DMS114 treated with DMSO at 0.1 percent for 48 hours (cell line): ENCODE data around the gene LOXL3.
A peak's percentile ranks its signal among the peaks of the same experiment; 100 is the strongest.

Source experiments
- DNase-seq: peaks from one replicate; lab custom pipeline; 2025; ENCODE audit not compliant: unreplicated experiment; lab: John Stamatoyannopoulos, UW

Gene LOXL3

GRCh38 chr2:74551942-74552913 lies 1.5 kb downstream of the LOXL3 start:
- no peak for DNase-seq

GRCh38 chr2:74551530-74551929 lies 2.2 kb downstream of the LOXL3 start:
- DNase-seq: no peak

- DNase-seq: no peak
Measured at GRCh38 chr2:74550231-74550630, 3.5 kb downstream of the LOXL3 start.

- DNase-seq: peak; percentile 48
Measured at GRCh38 chr2:74548900-74549826, 4.6 kb downstream of the LOXL3 start.

- no peak for DNase-seq
Measured at GRCh38 chr2:74548285-74548899, 5.3 kb downstream of the LOXL3 start.

- DNase-seq: no peak
Measured at GRCh38 chr2:74546004-74546403, 7.7 kb downstream of the LOXL3 start.

GRCh38 chr2:74544634-74545033 lies 9.1 kb downstream of the LOXL3 start:
- DNase-seq: no peak

- DNase-seq: no peak
Measured at GRCh38 chr2:74542978-74543377, 10.8 kb downstream of the LOXL3 start.

- no peak for DNase-seq
Measured at GRCh38 chr2:74540291-74540690, 13.5 kb downstream of the LOXL3 start.

- DNase-seq: no peak
Measured at GRCh38 chr2:74538881-74539339, 14.8 kb downstream of the LOXL3 start.

- no peak for DNase-seq
Measured at GRCh38 chr2:74537140-74537539, 16.6 kb downstream of the LOXL3 start.

- DNase-seq: no peak
Measured at GRCh38 chr2:74536166-74536950, 17.4 kb downstream of the LOXL3 start.

- no peak for DNase-seq
Measured at GRCh38 chr2:74535440-74535965, 18.2 kb downstream of the LOXL3 start.

- no peak for DNase-seq
Measured at GRCh38 chr2:74534411-74534810, 19.3 kb downstream of the LOXL3 start.

- DNase-seq: no peak
Measured at GRCh38 chr2:74533464-74533863, 20.3 kb downstream of the LOXL3 start.

- DNase-seq: peak; percentile 70
Measured at GRCh38 chr2:74532222-74532621, 21.5 kb downstream of the LOXL3 start.

GRCh38 chr2:74531666-74532065 lies 22.1 kb downstream of the LOXL3 start:
- no peak for DNase-seq

GRCh38 chr2:74530239-74531187 lies 23.2 kb downstream of the LOXL3 start:
- no peak for DNase-seq
